SW 1271 (cell line): Measurements from ENCODE around the gene STEAP1B.

ENCODE experiments used
- DNase-seq, 2 experiments: peaks; one replicate each; lab custom pipeline; 2025; lab: John Stamatoyannopoulos, UW

STEAP1B gene

DNA sequence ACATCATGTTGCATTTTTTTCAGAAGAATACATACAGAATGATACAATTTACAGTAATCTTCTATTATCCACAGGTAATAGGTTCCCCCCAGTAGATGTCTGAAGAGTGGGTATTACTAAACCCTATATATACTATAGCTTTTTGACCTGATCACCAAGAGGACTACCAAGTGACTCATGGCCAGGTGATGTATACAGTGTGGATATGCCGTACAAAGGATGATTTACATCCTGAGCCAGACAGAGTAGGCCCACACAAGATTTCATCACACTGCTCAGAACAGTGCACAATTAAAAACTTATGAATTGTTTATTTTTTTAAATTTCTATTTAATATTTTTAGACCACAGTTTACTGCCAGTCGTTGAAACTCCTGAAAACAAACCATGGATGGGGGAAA lies 70.6 kb downstream of the STEAP1B start:
- DNase-seq = no peak

DNA sequence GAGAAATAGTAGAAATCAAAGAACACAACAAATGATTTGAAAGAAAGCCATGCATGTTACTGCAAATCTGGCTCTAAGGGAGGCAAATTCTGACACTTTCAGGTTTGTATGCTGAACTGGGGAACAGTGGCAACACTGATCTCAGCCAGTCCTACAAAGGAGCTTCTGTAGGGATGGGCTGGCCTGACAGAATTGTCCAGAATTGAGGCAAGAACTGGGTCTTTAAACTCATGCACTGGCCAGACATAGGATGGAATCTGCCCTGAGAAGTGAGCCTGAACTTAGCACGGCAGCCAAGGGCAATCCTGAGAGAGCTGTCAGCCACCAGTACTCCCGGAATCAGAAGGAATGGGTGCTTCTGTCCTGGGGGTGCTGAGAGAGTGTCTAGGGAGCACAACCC lies 72.1 kb downstream of the STEAP1B start:
- DNase-seq = no peak

DNA sequence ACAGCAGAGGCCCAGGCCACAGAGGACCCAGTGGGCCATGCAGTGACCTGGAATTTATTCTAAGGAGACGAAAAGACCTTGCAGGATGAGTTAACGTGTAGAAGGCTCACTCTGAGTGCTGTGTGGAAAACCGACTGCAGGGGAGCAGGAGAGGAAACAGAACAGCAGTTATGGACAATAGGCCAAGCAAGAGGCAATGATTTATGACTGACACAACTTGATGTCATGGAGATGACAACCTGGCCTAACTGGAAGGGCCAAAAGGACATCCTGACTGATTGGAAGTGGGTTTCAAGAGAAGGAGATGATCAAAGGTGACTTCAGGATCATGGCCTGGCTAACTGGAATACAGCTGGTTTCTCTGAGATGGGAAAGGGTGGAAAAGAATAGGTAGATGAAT lies 72.9 kb downstream of the STEAP1B start:
- DNase-seq = no peak

DNA sequence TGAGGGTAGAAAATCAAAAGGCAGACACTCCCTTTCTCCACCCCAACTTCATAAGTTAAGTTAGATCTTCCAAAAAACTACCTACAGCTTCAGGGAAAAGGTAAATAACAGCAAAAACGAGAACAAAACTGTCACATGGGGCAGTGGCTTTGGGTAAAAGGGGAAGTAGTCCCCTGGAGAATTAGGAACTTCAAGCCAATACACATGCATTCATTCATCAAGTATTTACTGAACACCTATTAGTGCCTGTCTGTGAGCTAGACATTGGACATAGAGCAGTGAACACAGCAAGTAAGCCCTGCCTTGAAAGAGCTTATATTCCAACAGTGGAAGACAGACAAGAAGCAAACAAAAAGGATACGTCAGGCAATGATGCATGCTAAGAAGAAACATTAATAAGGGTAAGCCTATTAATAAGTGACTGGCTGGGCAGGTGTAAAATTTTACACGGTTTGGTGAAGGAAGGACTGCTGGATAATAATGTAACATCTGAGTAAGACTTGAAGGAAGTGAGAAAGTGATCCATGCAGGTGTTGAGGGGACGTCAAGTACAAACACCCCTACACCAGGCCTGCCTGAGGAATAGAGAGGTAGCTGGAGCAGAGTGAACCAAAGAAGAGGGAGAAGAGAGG lies 73.4 kb downstream of the STEAP1B start:
- DNase-seq = no peak

DNA sequence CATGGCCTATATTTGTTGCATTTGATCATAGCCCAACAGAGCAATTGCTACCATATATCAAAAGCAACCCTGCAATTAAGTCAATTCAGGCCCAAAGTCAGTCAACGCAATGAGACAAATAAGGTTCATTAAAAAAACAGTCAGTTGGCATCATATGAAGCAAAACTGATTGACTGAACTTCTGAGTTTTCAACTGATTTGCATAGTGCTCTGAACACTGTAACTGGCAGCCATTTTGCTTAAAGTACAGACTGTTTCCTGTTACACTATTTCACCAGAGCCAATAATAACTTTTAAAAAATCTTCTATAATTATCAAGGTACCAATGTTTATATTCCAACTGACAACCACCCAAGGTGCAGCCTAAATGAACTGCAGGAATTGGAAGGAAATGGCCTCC lies 74.6 kb downstream of the STEAP1B start:
- DNase-seq = no peak

DNA sequence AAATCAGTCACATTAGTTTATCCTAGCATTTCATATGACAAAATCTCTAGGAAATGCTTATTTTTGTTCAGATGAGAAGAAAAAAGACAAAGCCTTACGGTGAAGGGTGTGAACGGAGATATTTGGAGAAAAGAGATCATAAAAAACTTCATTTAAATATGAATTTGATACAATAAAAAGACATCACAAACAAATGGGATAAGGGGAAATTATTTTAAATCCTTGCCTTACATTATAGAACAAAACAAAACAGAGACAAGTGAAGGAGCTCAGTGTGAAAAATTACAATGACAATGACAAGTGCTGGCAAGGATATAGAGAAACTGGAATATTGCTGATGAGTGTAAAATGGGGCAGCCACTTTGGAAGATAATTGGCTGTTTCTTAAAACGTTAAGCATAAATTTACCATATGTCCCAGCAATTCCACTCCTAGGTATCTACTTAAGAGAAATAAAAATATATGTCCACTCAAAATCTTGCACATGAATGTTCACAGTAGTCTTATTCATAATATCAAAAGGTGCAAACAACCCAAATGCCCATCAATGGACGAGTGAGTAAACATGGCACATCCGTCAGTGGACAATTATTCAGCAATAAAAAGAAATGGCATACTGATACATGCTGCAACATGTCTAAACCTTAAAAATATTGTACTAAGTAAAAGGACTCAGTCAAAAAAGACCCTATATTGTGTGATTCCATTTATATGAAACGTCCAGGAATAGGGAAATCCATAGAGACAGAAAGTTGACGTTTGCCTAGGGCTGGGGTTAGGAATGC lies 77.0 kb downstream of the STEAP1B start:
- DNase-seq = no peak

DNA sequence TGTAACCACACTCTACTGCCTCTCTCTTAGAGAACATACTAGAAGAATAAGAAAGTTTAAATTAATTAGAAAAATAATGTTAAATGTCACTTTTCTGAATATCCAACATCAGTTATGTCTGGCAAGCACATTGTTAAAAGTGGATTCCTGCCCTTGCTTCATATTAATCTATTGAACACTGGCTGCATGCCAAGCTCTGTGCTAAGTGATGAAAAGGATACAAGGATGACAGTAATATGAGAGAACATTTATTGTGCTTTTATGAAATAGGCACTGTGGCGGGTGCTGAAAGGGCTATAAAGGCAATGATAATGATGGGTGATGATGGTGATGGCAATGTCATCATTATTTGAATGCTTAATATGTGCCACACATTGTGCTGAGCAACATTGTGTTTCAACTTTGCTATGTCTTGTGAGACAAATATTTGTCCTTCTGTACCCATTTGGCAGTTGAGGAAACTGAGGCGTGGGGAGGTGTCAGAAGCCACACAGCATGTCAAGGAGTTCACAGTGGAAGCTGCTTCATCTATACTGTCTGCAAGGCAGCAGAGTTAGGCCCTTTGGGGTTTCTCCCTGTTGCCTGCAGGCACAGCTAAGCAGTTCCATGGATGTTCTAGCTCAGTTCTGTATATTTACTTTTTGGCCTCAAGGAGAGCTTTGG lies 78.9 kb downstream of the STEAP1B start:
- no peak for DNase-seq

DNA sequence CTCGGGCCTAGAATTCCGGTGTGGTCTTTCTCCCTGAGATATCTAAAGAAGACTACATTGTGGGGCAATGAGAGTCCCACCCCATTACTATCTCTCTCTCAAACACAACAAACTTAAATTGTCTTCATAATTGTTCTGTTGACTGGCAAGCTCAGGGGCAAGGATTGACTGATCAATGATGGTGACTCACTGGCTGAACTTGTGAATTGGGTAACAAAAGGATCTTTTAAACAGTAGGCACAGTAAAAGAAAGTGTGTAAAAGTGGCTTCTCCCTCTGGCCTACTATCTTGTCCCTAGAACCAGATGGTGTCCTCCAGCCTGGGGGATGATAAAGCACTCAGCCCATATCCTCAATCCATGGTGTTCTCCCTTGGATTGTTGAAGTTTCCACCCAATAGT lies 80.0 kb downstream of the STEAP1B start:
- DNase-seq = no peak

DNA sequence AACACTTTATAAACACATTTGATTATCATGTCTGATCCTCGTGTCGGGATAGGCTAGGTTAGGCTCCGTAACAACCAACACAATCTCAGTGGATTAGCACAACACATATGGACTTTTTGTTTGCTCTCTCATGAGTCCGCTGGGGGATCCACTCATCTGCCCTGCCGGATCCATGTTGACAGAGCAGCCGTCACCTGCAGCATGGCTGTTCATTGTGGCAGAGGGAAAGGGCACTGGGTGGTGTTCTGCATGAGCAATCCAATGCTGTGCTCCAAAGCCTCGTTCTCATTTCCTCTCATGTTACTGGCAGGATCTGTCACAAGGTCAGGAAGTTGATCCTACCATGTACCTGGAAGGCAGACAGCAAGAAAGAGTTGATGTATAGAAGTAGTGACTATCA lies 80.5 kb downstream of the STEAP1B start:
- no peak for DNase-seq

DNA sequence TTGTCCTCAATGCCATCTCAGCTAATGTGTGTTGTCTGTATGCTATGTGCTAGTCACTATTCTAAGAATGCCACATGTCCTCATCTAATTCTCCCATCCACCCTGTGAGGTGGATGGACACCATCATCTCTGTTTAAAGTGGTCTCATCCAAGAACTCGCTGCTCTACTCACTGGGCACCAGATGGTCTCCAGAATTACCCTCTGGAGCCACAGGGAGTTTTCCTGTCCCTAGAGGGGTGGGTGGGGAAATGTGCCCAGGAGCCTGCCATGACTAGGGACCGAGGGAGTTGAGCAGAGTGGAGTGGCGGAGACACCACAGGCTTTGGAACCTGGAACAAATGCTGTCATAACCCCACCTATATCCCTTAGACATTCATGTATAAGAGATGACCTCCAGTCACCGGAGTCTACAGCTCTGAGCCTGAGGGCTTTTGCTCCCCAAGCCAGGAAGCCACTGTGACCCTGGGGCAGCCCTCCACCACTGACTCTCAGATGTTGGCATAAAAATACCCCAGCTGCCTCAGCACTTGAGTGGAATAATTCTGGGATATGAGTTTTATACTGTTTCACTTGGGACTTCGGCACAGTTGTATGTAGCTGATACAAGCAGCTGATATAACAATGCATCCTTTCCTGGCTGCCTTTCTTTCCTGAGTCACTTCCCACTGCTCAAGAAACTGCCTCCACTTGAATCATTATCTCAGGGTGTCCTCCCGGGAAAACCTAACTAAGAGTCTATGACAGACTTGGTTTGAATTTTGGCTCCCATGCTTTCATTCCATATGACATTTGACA lies 81.5 kb downstream of the STEAP1B start:
- no peak for DNase-seq

DNA sequence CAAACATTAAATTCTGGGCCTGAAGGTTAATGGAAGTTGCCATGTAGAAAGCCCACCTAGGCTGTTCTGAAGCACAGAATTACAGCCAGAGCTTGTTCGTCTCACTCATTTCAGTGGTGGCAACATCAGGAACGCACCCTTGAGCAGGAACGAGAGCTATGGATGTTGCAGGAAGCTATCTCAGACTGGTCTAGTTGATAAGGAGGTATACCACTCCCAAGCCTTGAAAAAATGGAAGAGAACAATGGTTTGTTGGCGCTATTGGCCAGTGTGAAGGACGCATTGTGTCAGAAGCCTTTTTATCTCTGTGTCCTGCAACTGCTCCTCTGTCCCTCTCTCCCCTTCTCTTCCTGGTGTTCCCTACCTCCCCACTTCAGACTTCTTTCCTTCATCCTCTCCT lies 82.1 kb downstream of the STEAP1B start:
- DNase-seq = no peak

DNA sequence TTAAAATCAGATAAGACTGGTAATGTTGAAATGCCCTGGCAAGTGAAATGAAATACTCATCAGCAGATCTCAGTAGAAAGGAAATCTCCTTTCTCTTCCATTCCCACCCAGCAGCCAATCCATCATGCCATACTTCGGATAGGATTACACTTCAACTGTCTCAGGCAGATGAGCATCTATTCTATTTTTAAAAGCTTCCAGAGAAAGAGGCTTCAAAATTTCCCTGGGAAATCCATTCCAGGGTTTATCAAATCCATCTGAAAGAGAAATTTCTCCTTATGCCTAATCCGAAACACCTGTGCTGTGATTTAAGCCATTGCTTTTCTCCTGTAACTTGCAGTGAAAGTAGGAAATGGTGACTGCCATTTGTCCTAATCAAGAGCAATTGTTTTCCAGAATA lies 82.6 kb downstream of the STEAP1B start:
- DNase-seq = no peak

DNA sequence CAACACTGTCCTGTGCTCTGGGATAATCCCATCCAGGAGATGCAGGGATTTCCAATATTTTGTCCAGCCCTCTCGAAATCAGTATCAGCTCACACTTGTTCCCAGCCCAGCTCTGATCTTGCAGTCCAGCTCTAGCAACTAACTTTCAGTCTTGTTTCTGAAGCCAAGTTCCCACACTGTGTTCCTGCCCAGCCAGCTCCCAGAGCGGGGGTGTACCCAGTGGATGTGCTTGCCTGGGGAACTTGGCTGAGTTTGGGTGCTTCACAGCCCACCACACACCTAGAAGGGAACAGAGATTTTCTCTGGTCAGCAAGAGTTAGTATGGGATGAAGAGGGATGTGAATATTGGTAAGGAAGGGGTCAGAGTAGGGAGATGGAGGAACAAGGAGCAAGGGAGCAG lies 85.6 kb downstream of the STEAP1B start:
- DNase-seq = no peak

DNA sequence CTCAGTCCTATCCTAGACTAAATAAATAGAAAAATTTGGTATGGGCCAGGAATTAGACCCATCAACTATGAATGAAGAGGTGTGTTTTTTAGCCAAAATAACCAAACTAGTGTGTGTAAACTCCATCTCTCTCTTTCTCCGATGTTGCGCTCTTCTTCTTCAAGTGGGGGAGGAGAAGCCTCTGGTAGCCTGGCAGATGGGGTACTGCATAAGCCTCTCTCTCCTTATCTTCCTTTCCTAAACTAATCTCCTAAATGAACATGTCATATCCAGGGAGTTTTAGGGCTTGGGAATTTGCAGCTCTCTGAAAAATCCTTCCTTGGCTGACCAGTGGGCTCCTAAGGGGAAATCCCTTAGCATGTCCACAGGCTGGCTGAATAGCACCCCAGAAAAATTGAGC lies 86.8 kb downstream of the STEAP1B start:
- DNase-seq = no peak

DNA sequence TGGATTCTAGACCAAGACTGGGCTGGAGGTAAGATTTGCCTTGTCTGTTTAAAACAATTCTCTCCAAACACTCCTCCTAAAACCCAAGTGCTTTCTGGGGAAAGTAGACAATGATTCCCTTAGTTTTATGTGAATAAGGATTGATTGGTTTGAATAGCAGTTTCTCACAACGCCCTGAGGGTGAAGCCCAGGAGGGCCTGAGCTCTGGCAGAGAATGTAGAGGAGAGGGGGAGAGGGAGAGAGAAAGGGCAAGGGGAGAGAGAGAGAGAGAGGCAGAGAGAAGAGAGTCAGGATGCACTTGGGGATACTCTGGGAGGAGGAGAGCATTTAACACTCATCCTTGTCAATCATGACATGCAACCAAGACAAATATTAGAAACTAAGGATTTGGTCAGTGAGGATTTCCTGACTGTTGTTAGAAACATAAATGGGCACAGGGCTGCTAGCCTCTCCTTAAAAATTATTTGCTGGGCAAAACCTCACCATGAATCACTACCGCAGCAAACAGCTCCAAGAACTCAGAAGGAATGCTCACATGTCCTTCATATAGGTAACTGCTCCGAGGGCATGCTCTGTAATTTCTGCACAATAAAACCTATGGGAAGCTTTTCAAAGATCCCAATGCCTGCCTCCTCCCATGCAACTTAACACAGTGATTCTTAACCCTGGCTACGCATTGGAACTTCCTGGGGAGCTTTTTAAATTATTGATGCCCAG lies 87.9 kb downstream of the STEAP1B start:
- DNase-seq = no peak

DNA sequence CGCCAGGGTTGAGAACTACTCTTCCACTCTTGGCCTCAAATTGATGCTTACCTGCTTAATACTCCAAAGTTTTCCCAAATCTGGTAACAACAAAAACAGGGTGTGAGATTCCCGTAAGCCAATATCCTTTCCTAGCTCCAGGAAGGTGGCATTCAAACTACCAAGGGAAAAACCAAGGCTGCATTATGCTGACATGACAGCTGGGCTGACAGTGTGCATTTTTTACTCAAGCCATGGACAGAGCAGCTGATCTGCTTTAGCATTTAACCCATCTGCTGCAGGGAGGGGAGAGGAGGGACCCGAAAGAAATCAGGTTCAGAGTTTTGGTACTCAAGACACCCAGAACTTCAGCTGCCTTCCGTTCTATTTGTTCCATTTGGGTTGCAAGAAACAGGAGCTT lies 93.3 kb downstream of the STEAP1B start:
- DNase-seq = no peak

DNA sequence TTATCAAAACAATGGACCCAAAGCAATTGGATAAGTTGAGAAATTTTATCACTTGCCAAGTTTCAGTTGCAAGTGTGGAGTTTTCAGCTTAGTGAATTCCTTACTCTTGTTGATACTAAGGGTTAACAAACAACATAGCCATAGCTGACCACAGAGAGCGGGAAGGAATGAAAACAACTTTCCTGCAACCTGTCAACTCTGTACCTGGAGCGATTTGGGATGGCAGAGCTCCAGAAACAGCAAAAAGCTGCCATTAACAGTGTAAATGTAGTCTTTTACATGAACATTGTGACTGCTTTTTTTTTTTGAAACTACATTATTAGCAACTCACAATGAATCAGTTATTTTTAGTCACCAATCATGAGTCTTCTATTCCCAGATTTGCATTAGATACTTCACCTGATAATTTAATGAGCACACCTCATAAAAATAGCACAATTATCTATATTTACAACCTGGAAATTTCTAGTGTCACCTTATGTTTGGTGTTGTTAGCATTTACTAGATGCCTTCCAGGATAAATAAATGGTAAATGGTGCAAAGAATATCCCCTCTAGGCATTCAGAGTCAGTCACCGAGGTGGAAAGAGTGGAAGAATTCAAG lies 95.5 kb downstream of the STEAP1B start:
- no peak for DNase-seq

DNA sequence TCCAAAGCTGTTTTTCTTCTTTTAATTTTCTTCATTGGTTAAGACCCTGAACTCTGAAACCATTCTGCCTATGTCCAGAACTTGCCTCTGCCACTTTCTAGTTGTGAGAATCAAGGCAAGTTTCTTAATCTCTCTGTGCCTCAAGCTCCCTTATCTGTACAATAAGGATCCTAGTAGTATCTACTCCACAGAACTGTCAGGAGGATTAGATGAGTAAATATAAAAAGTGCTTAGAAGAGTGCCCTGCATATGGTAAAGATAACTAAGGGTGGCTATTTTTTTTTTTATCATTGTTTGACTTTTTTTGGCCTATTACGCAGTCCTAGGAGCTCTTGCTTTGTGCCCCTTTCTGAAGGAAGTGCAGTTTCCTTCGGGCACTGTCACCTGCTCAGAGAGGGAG lies 96.6 kb downstream of the STEAP1B start:
- DNase-seq = no peak

DNA sequence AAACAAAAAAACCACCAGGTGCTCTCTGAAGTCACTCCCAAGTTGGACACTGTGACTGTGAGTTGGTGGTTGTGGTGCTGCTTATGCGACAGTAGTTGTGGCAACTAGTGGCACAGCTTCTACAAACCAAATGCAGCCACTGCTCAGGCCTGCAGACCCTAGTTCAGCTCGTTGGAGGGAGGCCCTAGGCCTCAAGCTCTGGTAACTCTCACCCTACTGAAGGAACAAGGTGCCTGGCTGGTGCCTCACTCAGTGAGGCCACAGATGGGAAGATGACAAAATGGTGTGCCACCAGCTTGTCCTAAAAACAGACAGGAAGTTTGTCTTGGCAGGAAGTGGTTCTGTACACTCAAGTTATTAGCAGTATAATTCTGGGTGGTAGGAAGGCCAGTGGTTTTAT lies 97.7 kb downstream of the STEAP1B start:
- DNase-seq = no peak

DNA sequence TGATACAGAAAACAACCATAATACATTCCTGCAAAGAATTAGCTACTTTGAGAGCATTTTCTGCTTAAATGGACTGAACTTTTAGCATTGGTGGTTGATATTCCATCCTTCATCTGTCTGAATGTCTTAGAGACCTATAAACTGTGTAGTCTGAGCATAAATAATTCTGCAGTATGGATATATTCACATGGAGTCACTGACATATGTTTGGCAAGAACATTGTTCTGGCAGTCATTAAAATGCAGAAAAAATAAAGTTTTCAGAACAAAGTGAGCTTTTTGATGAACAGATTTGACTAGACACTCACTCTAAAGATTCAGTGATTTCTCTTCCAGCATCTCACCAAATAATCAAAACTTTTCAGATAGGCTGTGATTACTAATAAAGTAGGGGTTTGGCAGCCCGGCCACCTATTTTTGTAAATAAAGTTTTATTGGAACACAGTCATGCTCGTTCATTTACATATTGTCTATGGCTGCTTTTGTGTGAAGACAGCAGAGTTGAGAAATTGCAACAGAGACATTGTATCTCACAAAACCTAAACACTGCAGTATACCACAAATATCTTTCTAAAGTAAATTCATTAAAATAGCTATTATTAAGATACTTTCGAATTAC lies 98.9 kb downstream of the STEAP1B start:
- DNase-seq = no peak
